ENCODE data around the gene DDX10.

The DDX10 gene

GRCh38 chr11:108835624-108836023 lies 170.8 kb downstream of the DDX10 start:
- no peak for DNase-seq

GRCh38 chr11:108836541-108836940 lies 171.7 kb downstream of the DDX10 start:
- no peak for DNase-seq

- no peak for DNase-seq
Observed at GRCh38 chr11:108838102-108838791, 173.4 kb downstream of the DDX10 start.

DNA sequence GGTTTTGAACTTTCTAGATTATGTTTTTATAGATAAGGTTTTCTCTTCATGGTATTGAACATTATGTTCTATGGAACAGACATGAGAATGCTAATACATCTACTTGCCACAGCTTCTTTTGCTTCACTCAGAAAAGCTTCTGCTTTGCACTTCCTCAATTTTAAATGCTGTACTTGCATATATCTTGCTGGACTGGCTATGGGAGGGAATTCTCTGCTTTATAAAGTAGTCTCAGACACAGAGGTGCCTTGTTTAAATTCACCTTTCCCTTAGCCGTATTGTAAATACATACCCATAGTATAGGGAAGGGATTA lies 173.9 kb downstream of the DDX10 start:
- DNase-seq = no peak

DNA sequence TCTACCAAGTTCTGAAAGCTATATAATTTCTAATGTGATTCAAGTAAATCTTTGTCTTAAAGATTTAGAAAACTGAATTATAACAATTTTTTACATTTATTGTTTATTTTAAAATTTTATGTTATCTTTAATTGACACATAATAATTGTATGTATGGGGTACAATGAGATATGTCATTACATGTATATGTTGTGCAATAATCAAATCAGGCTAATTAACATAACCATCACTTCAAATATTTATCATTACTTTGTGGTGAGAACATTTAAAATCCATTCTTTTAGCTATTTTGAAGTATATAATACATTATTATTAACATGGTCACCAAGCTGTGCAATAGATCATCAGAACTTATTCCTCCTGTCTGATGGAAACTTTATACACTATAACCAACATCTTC lies 181.1 kb downstream of the DDX10 start:
- no peak for DNase-seq

GRCh38 chr11:108847298-108847990 lies 182.6 kb downstream of the DDX10 start:
- DNase-seq = no peak

- no peak for DNase-seq
Observed at GRCh38 chr11:108851781-108852180, 186.9 kb downstream of the DDX10 start.

DNA sequence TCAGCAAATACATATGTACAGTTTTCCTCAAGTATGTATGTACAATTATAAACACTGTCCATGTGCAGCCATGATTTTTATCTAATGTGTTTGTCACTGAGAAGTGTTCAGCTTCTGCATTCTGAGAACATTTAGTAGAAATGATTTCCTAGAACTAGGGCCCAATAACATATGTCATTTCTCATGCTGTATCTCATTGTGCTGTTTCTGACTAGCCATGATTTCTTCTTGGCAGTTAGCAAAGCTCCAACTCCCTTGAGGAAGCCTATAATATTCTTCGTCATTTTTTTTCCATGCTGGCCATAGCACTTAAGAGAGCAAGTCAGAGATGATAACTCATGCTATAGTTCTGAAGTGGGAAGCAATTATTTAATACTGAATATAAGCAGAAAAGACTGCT lies 187.8 kb downstream of the DDX10 start:
- no peak for DNase-seq

DNA sequence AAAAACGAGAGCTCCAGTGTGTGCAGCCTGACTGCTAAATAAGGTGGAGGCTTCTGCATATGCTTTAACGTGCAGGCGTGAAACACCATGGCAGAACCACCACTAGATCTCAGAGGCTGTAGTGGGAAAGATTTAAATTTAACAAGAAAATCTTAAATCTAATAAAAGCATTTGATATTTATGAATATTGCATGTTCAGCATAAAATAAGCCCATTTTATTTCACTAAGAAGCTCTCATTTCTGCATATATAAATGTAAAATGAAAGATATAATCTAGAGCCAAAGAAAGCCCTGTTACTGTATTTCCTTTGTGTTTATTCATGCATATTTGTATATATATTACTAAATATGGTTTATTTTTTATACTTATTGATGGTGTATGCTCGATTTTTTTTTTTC lies 188.3 kb downstream of the DDX10 start:
- DNase-seq = no peak

GRCh38 chr11:108853864-108854263 lies 189.0 kb downstream of the DDX10 start:
- no peak for DNase-seq

DNA sequence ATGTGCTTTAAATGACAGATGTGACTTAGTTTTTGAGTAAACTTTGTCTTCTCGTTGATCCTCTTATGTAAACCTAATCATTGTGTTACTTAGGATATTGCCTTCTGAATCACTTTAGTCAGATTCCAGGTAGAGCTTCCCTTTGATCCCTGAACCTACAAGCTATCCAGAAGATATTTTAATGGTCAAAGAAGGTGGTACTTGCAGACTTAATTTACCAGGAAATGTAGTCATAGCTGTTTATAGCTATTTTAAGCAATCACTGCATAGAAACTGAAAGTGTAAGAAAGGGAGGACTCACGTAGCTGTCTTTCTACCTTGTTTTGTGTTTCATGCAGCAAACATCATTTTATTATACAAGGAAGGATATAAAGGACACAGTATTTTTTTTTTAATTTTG lies 189.5 kb downstream of the DDX10 start:
- no peak for DNase-seq

DNA sequence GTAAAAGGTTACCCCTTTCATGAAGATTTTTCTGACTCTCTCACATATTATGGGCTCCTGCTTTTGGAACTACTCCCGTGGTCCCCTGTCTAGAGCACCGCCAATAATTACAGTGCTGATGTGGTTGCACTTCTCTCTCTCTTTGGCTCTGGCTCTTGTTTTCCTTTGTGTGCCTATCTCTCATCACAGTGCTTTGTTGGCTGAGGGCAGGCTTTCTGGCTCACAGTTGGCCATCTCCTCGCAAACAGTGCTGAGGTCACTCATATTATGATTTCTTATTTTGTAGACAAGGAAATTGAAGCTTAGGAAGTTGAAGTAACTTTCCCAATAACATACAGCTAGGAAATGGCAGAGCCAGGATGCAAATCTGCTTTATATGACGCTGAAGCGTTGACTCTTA lies 192.5 kb downstream of the DDX10 start:
- no peak for DNase-seq

DNA sequence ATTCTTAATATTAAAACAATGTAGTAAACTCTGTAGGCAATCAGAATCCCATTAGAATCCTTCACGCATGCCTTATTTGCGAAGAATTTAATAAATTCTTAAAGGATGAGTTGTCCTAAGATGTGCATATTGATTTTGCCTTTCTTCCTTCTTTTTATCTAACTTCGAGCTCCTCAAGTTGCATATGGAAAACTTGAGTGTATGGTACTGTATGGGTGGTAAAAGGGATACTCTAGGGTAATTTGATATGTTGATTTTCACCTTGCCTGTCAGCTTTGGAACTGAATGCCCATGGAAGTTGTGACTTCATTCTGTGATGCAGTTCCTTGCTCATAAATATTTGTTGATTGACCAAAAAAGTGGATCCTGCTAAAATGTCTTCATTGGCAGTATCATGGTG lies 193.8 kb downstream of the DDX10 start:
- no peak for DNase-seq

- DNase-seq = no peak
Observed at GRCh38 chr11:108859510-108859909, 194.6 kb downstream of the DDX10 start.

DNA sequence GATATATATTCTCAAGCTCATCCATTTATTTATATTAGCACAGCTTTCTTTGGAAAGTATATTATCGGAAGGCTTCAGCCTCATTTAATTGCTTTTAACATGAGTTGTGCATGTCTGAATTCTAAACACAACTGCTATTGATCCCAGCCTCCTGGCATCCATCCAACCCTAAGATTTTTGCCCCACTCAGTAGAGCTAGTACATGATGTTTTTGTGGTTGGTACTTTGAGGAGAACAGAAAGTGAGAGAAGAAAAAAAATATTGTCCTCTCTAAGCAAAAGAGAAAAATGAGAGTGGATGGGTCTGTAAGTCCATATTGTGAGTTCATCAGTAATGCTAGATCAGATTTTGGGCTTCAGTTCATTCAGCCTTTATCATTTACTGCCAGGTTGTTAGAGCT lies 198.7 kb downstream of the DDX10 start:
- DNase-seq = no peak

DNA sequence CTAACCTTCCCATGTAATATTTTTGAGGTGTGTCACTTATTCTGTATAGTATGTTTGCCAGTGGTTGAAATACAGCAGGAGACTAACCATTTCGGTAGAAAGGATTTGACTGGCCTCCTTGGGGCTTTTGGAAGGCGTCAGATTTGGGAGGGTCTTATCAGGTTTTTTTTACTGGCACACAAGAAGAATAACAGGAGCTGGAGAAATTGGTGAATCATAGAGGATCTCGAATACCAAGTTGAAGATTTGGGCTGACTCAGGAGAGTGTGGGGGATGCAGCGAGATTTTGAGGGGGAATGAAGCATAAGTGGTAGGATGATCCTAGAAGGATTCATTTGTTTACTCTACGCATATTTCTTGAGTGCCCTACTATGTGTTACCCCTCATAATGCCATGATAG lies 200.5 kb downstream of the DDX10 start:
- no peak for DNase-seq

GRCh38 chr11:108866781-108867180 lies 201.9 kb downstream of the DDX10 start:
- DNase-seq = peak; percentile 43

GRCh38 chr11:108870373-108871020 lies 205.6 kb downstream of the DDX10 start:
- no peak for DNase-seq

DNA sequence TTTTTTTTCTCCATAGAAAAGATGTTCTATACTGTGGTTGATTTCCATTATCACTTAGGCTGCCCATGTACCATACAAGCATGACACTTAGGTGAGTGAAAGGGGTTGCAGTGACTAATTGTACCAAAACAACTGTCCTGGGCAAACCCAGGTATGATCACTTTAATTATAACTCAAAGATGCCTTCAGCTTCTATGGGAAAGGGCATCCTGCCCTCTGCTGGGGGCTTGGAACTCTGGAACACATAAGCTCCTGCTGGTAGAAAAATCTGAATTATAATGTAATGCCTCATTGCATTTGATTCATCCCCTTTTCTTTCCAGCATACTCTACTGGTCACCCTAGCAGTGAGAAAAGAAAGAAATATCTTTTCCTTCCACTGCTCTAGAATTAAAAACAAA lies 206.3 kb downstream of the DDX10 start:
- DNase-seq = peak; percentile 49

- no peak for DNase-seq
Observed at GRCh38 chr11:108871867-108872266, 207.0 kb downstream of the DDX10 start.

DNA sequence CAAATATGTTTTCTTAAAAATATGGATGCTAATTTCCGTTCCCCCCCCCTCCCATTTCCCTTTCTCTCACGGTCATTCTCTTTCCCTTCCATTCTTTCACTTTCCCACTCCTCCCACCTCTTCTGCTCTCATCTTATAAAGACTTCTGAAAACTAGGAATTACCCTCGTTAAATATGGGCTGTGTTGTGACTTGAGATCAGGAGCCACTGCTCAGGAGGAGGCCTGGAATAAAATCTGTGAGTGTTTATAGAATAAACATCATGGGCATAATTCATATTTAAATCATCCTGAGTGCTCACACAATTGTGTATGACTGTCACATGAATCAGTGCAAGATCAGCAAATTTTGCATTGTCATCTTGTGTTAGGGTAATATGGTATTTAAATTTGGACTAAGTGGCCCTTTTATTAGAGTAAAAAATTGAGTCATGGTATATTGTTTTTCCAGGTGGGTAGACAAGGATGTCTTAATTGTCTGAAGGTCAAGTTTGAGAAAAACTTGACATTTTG lies 208.0 kb downstream of the DDX10 start:
- no peak for DNase-seq

DNA sequence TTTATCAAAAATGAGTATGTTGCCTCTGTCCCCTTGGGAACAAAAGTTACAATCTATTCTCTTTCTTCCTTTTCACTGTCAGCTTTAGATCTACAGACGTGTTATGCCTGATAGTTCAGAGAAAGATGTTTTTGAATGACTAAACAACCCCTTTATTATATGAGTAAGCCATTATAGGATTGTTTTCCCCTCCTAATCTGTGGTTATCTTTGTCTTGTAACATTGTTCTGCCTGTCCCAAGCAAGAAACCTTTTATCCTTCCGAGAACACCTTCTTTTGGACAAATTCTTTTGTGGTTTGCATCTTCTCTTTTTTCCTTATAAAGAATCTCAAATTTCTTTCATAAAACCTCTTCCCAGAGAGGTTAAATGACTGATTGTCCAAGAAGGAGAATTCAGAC lies 208.4 kb downstream of the DDX10 start:
- no peak for DNase-seq

- no peak for DNase-seq
Observed at GRCh38 chr11:108873941-108874340, 209.1 kb downstream of the DDX10 start.

GRCh38 chr11:108875134-108875533 lies 210.3 kb downstream of the DDX10 start:
- no peak for DNase-seq
